Keratinocyte (primary cell): ENCODE results near the gene CDKN1B.

Experiments used
- EZH2 ChIP-seq: IDR thresholded peaks from one replicate; pipeline ENCODE4 v1.6.1; 2012; ENCODE audit warnings: inconsistent platforms, mild to moderate bottlenecking, low read length, moderate library complexity
- TF ChIP-seq, protein P1 (sequence below), 3 experiments: IDR thresholded peaks in 1 of 3; conservative IDR thresholded peaks in 1 of 3; optimal IDR thresholded peaks in 1 of 3; 2 replicates in 2 of 3; 3 replicates in 1 of 3; pipeline versions ENCODE3 to v1.5.1; 2011; ENCODE audit warnings: low read length in 3 of 3, mild to moderate bottlenecking in 3 of 3, moderate library complexity in 2 of 3, control low read depth in 1 of 3, inconsistent platforms in 1 of 3; ENCODE audit not compliant: insufficient read depth in 2 of 3; ENCODE audit errors: extremely low read depth in 1 of 3

DNA sequence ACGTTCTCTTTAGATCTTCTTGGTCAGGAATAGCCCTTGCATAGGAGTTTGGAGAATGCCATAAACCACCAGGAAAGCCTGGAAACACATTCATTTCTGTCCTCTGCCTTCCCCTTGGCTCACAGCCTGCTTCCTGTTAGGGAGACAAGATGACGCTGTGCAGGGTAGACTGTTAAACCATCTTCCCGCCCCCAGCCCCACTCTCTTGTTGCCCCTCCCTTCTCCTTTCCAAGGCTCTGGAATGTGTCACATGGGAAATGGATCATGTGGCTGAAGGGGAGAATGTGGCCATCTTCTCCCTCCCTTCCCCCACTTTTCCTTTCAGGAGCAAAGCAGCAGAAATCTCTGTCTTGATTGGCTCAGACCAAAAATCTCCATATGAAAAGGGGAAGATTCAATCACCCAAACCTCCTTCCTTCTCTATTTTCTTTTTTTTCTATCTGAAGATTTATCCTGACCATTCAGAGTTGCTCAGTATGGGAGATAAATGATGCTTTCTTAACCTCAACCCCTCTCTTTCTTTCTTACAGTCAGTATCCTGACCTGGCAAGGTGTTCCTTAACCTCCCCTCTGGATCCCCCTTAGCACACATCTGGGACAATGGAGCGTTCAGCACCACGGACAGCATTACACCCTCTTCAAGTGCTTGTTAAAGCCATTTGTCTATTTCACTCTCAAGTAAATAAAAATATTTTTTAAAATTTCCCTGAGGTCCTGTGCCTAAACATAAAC is 32.6 kb upstream of the CDKN1B start:
- TF ChIP-seq EZH2: no peak
- TF ChIP-seq, protein P1, sequence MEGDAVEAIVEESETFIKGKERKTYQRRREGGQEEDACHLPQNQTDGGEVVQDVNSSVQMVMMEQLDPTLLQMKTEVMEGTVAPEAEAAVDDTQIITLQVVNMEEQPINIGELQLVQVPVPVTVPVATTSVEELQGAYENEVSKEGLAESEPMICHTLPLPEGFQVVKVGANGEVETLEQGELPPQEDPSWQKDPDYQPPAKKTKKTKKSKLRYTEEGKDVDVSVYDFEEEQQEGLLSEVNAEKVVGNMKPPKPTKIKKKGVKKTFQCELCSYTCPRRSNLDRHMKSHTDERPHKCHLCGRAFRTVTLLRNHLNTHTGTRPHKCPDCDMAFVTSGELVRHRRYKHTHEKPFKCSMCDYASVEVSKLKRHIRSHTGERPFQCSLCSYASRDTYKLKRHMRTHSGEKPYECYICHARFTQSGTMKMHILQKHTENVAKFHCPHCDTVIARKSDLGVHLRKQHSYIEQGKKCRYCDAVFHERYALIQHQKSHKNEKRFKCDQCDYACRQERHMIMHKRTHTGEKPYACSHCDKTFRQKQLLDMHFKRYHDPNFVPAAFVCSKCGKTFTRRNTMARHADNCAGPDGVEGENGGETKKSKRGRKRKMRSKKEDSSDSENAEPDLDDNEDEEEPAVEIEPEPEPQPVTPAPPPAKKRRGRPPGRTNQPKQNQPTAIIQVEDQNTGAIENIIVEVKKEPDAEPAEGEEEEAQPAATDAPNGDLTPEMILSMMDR (optimal IDR thresholded peaks at IDR 0.05 in 1 of 3, IDR thresholded peaks at IDR 0.05 in 1 of 3, conservative IDR thresholded peaks at IDR 0.05 in 1 of 3; ENCODE audit: extremely low read depth in 1 of 3, insufficient read depth in 2 of 3, low read length in 3 of 3): no peak
